ENCODE data around the gene LZTS2.

GRCh38 chr10:101031128-101031795 lies 31.7 kb downstream of the LZTS2 start, which contains the start of the genes PDZD7 and SFXN3:
- no peak for TF ChIP-seq POLR2AphosphoS5 (IDR thresholded peaks at IDR 0.05; ENCODE audit: low read depth)
- no peak for TF ChIP-seq CTCF (IDR thresholded peaks at IDR 0.05; ENCODE audit: insufficient read depth, low read length)
- TF ChIP-seq GABPA (IDR thresholded peaks at IDR 0.05; ENCODE audit: low read depth): no peak
- TF ChIP-seq, protein P1, sequence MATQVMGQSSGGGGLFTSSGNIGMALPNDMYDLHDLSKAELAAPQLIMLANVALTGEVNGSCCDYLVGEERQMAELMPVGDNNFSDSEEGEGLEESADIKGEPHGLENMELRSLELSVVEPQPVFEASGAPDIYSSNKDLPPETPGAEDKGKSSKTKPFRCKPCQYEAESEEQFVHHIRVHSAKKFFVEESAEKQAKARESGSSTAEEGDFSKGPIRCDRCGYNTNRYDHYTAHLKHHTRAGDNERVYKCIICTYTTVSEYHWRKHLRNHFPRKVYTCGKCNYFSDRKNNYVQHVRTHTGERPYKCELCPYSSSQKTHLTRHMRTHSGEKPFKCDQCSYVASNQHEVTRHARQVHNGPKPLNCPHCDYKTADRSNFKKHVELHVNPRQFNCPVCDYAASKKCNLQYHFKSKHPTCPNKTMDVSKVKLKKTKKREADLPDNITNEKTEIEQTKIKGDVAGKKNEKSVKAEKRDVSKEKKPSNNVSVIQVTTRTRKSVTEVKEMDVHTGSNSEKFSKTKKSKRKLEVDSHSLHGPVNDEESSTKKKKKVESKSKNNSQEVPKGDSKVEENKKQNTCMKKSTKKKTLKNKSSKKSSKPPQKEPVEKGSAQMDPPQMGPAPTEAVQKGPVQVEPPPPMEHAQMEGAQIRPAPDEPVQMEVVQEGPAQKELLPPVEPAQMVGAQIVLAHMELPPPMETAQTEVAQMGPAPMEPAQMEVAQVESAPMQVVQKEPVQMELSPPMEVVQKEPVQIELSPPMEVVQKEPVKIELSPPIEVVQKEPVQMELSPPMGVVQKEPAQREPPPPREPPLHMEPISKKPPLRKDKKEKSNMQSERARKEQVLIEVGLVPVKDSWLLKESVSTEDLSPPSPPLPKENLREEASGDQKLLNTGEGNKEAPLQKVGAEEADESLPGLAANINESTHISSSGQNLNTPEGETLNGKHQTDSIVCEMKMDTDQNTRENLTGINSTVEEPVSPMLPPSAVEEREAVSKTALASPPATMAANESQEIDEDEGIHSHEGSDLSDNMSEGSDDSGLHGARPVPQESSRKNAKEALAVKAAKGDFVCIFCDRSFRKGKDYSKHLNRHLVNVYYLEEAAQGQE (IDR thresholded peaks at IDR 0.05; ENCODE audit: insufficient replicate concordance, low read depth): no peak
